GM23248 (cell line): ENCODE results near the gene CD63. TPM values are rescaled to one million over a fixed set of nuclear protein-coding genes. Genes with fewer than 3 reads are reported as not detected.

Experiments used
- DNase-seq: peaks from one replicate; pipeline ENCODE4 v3.0.0-alpha.2; 2015
- H2AFZ ChIP-seq: fragments of 200-600 bp; sonication (generic); 2 replicates; pipeline ENCODE4 v1.6.1; 2016; ENCODE audit warnings: antibody characterized with exemption
- H3F3A ChIP-seq: fragments of 200-600 bp; sonication (generic); 2 replicates; pipeline ENCODE4 v1.6.1; 2016; ENCODE audit warnings: mild to moderate bottlenecking, antibody characterized with exemption, mixed run types; ENCODE audit not compliant: insufficient read depth
- H3K27ac ChIP-seq: fragments of 200-600 bp; sonication (generic); 2 replicates; pipeline ENCODE4 v1.5.1; 2016; ENCODE audit warnings: mild to moderate bottlenecking
- H3K27me3 ChIP-seq: fragments of 200-600 bp; sonication (generic); replicated peaks from 2 replicates; pipeline ENCODE4 v1.6.1; 2016; ENCODE audit warnings: mild to moderate bottlenecking; ENCODE audit not compliant: insufficient read depth
- H3K36me3 ChIP-seq: fragments of 200-600 bp; sonication (generic); 2 replicates; pipeline ENCODE4 v1.6.1; 2016; ENCODE audit warnings: low read depth, mild to moderate bottlenecking
- H3K4me1 ChIP-seq: fragments of 200-600 bp; sonication (generic); 2 replicates; pipeline ENCODE4 v1.6.1; 2016; ENCODE audit warnings: mild to moderate bottlenecking; ENCODE audit not compliant: insufficient read depth
- H3K4me2 ChIP-seq: fragments of 200-600 bp; sonication (generic); one replicate; pipeline ENCODE4 v1.6.1; 2016; ENCODE audit warnings: mild to moderate bottlenecking; ENCODE audit not compliant: unreplicated experiment
- H3K4me3 ChIP-seq: fragments of 200-600 bp; sonication (generic); 2 replicates; pipeline ENCODE4 v1.5.1; 2016; ENCODE audit warnings: mild to moderate bottlenecking
- H3K79me2 ChIP-seq: fragments of 200-600 bp; sonication (generic); 2 replicates; pipeline ENCODE4 v1.6.1; 2016; ENCODE audit warnings: mild to moderate bottlenecking; ENCODE audit not compliant: insufficient read depth
- H3K9ac ChIP-seq: fragments of 200-600 bp; sonication (generic); 2 replicates; pipeline ENCODE4 v1.6.1; 2016; ENCODE audit warnings: mild to moderate bottlenecking
- H3K9me2 ChIP-seq: fragments of 200-600 bp; sonication (generic); 2 replicates; pipeline ENCODE4 v1.6.1; 2016; ENCODE audit warnings: mixed run types, mild to moderate bottlenecking, moderate library complexity; ENCODE audit not compliant: insufficient read depth
- H3K9me3 ChIP-seq: fragments of 200-600 bp; sonication (generic); one replicate; pipeline ENCODE4 v1.6.1; 2017; ENCODE audit warnings: low read depth
- H4K20me1 ChIP-seq: fragments of 200-600 bp; sonication (generic); 2 replicates; pipeline ENCODE4 v1.6.0; 2016; ENCODE audit not compliant: insufficient read depth
- EZH2 ChIP-seq: fragments of 200-600 bp; sonication (generic); IDR thresholded peaks from 2 replicates; pipeline ENCODE4 v1.6.1; 2018; ENCODE audit warnings: antibody characterized with exemption, mild to moderate bottlenecking; ENCODE audit not compliant: insufficient read depth, poor library complexity, severe bottlenecking
- EZH2phosphoT487 ChIP-seq: fragments of 200-600 bp; sonication (generic); IDR thresholded peaks from 2 replicates; pipeline ENCODE4 v1.6.1; 2018; ENCODE audit warnings: antibody characterized with exemption, moderate library complexity, mild to moderate bottlenecking, low read depth; ENCODE audit not compliant: insufficient read depth
- WGBS, 2 experiments: methylation state at CpG; one replicate each; pipeline ENCODE4 v1.1.6; 2015 to 2017; ENCODE audit warnings: low lambda C conversion rate in 2 of 2, low coverage in 1 of 2; ENCODE audit errors: missing lambda C conversion rate in 2 of 2; 5-methylcytosine and 5-hydroxymethylcytosine counted together
- in situ Hi-C: fragments of 300-500 bp; cut with MboI; formaldehyde crosslinking; loops from 2 replicates; pipeline ENCODE4 v1.15.0; 2020
- polyA plus RNA-seq: library from polyadenylated mRNA; unstranded; fragments of >200 nt; fragmentation: Nextera tagmentation; extraction: Ambion mirVana; gene quantifications from 2 replicates; pipeline ENCODE4 v1.2.1, GENCODE V29; 2016
- total RNA-seq: library from RNA; depleted of rRNA; stranded (reverse); fragments of >200 nt; shearing (Covaris generic); gene quantifications from 2 replicates; pipeline ENCODE4 v1.2.3, GENCODE V29; 2014

CD63 gene
- total and polyA plus RNA-seq, 2 experiments from 2014 or later = 1,535 to 3,562 TPM

DNA sequence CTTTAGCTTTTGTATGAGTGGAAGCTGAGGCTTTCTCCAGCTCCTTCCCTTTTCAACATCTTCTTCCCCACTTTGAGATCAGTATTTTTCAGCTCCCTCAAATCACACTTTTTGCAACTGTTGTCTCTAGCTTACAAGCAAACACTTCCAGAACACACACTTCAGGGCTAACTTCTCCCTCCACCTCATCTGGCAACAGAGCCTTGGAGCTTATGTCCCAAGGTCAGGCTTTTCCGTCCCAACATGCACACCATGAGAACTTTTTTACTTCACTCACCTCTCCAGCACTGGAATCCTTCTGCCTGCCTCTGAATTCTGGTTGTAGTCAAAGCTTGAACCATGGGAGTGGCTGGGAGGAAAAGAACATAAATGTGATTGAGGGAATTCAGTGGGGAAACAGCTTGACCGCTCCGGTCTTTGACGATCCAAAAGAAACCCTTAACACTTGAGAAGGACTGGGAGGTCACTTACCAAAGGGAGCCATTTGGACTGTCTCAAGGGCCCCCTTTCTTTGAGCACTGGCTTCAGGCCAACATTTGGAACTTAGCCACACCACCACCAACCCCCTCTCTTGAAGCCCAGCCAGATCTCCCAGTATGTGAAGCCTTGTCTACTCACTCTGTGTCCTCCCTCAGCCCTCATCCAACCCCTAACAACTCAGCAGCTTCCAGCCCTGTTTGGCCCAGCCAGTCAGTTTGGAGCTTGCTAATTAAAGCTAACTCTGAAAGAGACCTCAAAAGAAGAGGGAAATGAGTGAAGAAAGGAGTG is 16.8 kb downstream of the CD63 start:
- Histone ChIP-seq H3K27me3 (no peaks in the 10 kb centered on the region), H4K20me1 (no peaks in the 10 kb centered on the region), H3K4me3 (no peak overlapping the region), H3F3A (peaks cover 35% of the 10 kb centered on the region), H3K27ac (peak overlapping the region; percentile 55), H3K9me3 (no peaks in the 10 kb centered on the region), H3K36me3 (no peaks in the 10 kb centered on the region), H3K79me2 (0 out of 2 replicates have a peak, but pooled peaks cover 4% of the 10 kb centered on the region), H3K4me2 (no peak overlapping the region), H3K9me2 (no peaks in the 10 kb centered on the region), H3K4me1 (peaks cover 34% of the 10 kb centered on the region), H2AFZ (peak overlapping the region; percentile 6), H3K9ac (0 out of 2 replicates have a peak overlapping the region, but pooled peaks have one; percentile 0)
- no peak for TF ChIP-seq EZH2phosphoT487
- TF ChIP-seq EZH2 = no peak
- in situ Hi-C loops = no loop called here
- 56 to 62% methylated on average over 4 of the region's 4 CpGs for WGBS, 2 experiments
- DNase-seq = no peak

GRCh38 chr12:55708695-55709233 is 20.0 kb downstream of the CD63 start:
- Histone ChIP-seq H3K4me1 (peaks cover 24% of the 10 kb centered on the region), H3K9me3 (no peaks in the 10 kb centered on the region), H4K20me1 (no peaks in the 10 kb centered on the region), H3K27me3 (no peaks in the 10 kb centered on the region), H3K9me2 (no peaks in the 10 kb centered on the region), H3F3A (peaks cover 20% of the 10 kb centered on the region), H3K36me3 (no peaks in the 10 kb centered on the region), H3K27ac (no peak overlapping the region), H3K9ac (no peak overlapping the region), H3K4me2 (peak overlapping the region; percentile 79), H3K79me2 (no peaks in the 10 kb centered on the region), H3K4me3 (no peak overlapping the region), H2AFZ (no peak overlapping the region)
- no peak for DNase-seq
- no peak for TF ChIP-seq EZH2phosphoT487
- no peak for TF ChIP-seq EZH2
- in situ Hi-C loops = no loop called here
- 19 to 23% methylated on average over 3 of the region's 3 CpGs for WGBS, 2 experiments

DNA sequence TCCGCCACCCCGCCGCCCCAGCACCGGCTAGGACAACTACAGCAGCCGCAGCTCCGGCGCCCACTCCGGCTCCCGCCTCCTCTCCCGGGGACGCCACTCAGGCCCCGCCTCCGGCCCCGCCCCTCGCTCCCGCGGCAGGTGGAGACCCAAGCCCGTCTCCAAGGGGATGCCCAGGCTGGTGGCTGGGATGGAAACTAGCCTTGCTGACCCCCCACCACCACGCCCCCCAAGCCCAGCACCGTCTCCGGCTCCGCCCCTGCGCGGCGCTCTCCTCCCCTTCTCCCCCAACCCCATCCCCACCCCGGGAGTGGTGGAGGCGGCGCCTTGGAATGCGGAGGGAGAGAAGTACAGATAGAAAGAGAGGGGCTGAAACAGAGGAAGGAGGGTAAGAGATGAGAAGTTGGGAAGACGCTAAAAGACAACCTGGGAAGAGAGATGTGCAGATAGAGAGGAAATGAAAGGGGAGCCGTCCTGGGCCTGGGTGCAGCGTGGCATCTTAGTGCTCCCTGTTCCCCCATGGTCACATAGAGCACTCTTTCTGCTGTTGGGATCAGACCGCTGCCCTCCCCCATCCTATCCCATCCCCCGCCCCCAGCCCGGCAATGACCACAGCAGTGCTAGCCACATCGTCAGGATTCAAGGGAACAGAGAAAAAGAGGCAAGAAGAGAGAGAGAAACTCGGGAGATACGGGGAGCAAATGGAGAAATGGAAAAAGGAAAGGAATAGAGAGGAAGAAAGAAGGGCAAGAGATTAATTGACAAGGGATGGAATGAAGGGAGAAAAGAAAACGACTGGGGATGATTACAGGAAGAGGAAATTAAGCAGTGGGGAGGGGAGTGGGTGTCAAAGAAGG is 20.7 kb downstream of the CD63 start, which contains the start of gene ITGA7:
TSS of gene ITGA7 (minus strand) at position 64 of the 854 bp plus-strand sequence. CDS start 222 bp downstream, outside the sequence.
- Histone ChIP-seq H3K27ac (no peak within 1 kb of the TSS), H3K9me3 (no peaks in the 10 kb centered on the region), H3K79me2 (no peaks in the 10 kb centered on the region), H4K20me1 (no peaks in the 10 kb centered on the region), H3K36me3 (no peaks in the 10 kb centered on the region), H3K4me2 (peak within 1 kb of the TSS; percentile 79), H2AFZ (peak within 1 kb of the TSS; percentile 70), H3K4me3 (peak within 1 kb of the TSS; percentile 70), H3K4me1 (peaks cover 18% of the 10 kb centered on the region), H3K9me2 (no peaks in the 10 kb centered on the region), H3K9ac (peak within 1 kb of the TSS; percentile 27; the same call in 1 of the 2 replicates), H3F3A (peaks cover 14% of the 10 kb centered on the region), H3K27me3 (no peaks in the 10 kb centered on the region)
- 0 to 2% methylated on average over 9 to 39 of the region's 39 CpGs for WGBS, 2 experiments
- TF ChIP-seq EZH2phosphoT487 = no peak
- no peak for TF ChIP-seq EZH2
- peak; percentile 63 for DNase-seq
- in situ Hi-C loops = no loop called here

GRCh38 chr12:55707219-55707671 is 21.6 kb downstream of the CD63 start:
- H3K9me3 ChIP-seq = no peaks in the 10 kb centered on the region
- DNase-seq = peak; percentile 39
- no peak overlapping the region for H3K27ac ChIP-seq
- no peaks in the 10 kb centered on the region for H3K9me2 ChIP-seq
- 11% methylated on average over 15 to 22 of the region's 22 CpGs for whole genome bisulfite sequencing, 2 experiments
- H3F3A ChIP-seq = 0 out of 2 replicates have a peak, but pooled peaks cover 6% of the 10 kb centered on the region
- no peaks in the 10 kb centered on the region for H3K79me2 ChIP-seq
- peaks cover 10% of the 10 kb centered on the region for H3K4me1 ChIP-seq
- H3K27me3 ChIP-seq = no peaks in the 10 kb centered on the region
- peak overlapping the region; percentile 67 for H3K4me2 ChIP-seq
- peak overlapping the region; percentile 50 for H2AFZ ChIP-seq
- no peaks in the 10 kb centered on the region for H3K36me3 ChIP-seq
- TF ChIP-seq EZH2 = no peak
- no peak for TF ChIP-seq EZH2phosphoT487
- H3K4me3 ChIP-seq = peak overlapping the region; percentile 70
- no peak overlapping the region for H3K9ac ChIP-seq
- no peaks in the 10 kb centered on the region for H4K20me1 ChIP-seq
- in situ Hi-C loops = no loop called here
